M059J (cell line): ENCODE results near the gene FERMT2. TPM values are rescaled to one million over a fixed set of nuclear protein-coding genes. Genes with fewer than 3 reads are reported as not detected.
A peak's percentile ranks its signal among the peaks of the same experiment; 100 is the strongest.
"Not testable (repeated sequence)": the region's sequence is repeated elsewhere in the genome, so short reads cannot be mapped to it uniquely, and the experiment has no call there.

ENCODE experiments used
- DNase-seq: peaks from one replicate; pipeline ENCODE4 v3.0.0-alpha.2; 2012; ENCODE audit warnings: low read depth
- total RNA-seq: library from RNA; depleted of rRNA; stranded (reverse); fragments of >200 nt; shearing (Covaris generic); gene quantifications from 2 replicates; pipeline ENCODE4 v1.2.3, GENCODE V29; 2014

Gene FERMT2
- total RNA-seq, 1 experiment from 2014 or later, result 80.1 TPM

- DNase-seq, result no peak
Measured at GRCh38 chr14:52948039-52948438, 2.8 kb downstream of the FERMT2 start.

DNA sequence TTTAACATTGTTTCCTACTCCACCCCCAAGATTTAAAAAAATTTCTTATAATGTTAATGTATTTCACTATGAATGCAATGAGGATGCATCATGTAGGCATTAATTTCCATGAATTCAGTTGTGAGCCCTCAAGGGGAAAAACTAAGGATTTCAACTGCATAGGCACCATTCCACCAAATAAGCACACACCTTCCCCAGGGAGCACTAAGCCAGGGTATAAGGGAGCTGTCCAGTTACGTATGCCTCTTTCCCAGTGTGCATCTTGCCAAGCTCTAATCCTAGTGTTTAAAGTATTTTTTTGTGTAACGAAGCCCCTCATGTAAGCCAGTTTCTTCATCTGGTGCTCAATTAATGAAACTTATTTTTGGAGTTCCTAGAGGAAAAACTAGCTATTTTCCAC, 6.6 kb downstream of the FERMT2 start:
- no peak for DNase-seq

GRCh38 chr14:52939427-52939826, 11.4 kb downstream of the FERMT2 start:
- no peak for DNase-seq

GRCh38 chr14:52937869-52938268, 13.0 kb downstream of the FERMT2 start:
- DNase-seq, result no peak

- no peak for DNase-seq
Measured at GRCh38 chr14:52937306-52937705, 13.5 kb downstream of the FERMT2 start.

- no peak for DNase-seq
Measured at GRCh38 chr14:52936437-52936836, 14.4 kb downstream of the FERMT2 start.

DNA sequence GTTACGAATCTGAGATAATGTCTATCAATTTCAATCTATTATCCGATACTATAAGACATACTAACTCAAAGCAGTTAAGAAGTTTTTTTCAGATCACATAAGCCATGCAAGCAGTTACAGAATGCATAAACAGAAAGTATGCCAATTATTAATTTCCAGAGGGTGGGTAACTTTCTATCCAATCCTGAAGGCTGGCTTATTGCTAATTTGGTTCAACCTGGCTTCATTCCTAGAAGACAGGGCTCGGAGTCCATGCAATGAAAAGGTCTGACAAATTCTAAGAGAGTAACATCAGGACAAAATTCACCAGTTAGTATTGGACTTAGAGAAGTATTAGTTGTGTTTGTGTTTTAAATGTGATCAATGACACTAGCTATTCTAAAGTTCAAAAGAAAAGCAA, 15.0 kb downstream of the FERMT2 start:
- no peak for DNase-seq

GRCh38 chr14:52934762-52935161, 16.1 kb downstream of the FERMT2 start:
- DNase-seq, result no peak

DNA sequence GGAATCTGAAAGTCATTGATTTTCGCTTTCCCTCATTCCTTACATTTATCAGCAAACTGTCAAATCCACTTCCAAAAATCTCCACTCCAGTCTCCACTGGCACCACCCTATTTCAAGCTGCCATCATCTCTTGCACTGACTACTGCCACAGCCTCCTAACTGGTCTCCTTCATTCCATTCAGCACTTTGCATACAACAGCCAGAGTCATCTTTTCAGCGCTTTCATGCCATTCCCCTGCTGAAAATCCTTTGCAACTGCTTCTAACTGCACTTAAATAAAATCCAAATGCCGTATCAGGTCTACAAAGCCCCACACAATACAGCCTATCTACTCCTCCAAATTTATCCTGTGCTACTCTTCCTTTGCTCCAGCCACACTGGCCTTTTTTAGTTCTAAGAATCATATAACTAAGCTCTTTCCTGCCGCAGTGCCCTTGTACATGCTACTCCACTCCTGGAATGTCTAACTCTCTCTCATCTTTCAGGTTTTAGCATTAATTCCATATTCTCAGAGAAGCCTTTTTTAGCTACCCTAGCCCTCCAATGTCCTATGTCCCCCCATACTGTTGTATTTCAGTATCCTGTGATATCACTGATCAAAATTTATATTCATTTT, 21.6 kb downstream of the FERMT2 start:
- DNase-seq, result no peak

DNA sequence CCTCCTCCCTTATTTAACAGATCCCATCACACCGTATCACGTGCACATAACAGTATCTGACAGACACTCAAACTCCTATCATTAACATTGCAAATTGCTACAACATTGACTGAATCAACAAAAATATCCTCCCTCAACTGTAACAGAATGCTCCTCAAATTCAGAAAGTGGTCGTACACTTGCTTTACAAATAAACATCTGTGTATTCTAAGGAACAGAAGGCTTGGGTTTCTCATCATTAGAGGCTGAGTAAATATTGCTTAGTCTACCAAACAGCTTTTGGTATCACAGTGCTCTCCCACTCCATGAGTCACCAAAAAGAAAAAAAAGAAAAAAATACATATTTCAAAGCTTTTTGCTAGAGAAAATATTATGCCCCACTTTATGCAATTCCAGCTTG, 23.9 kb downstream of the FERMT2 start:
- no peak for DNase-seq

DNA sequence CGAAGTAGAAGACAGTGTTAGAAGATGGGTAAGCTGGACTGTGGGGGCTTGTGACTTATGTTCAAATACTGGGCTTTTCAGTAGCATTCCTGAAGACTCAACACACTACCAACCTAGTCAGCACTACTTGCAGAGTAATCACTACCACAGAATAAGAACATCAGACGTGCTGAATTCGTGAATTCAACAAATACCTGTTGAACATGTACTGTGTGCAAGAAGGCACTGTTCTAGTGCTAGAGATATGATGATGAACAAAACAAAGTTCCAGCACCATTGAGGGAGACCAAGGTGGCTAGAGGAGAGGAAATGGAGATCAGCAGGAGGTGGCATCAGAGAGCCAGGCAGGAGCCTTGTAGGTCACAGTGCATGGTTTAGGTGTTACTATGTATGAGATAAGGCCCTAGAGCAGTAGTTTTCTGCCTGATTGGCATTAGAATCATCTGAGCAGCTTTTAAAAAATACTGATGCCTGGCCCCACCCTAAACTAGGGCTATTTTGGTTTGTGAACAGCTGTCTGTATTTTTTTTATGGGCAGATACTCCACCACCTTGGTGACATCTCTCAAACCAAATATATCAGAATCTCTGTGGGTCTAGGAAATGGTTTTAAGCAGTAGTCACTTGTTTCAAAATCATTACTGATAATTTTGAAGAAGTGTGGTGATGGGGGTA, 26.8 kb downstream of the FERMT2 start:
- peak; percentile 43 for DNase-seq

DNA sequence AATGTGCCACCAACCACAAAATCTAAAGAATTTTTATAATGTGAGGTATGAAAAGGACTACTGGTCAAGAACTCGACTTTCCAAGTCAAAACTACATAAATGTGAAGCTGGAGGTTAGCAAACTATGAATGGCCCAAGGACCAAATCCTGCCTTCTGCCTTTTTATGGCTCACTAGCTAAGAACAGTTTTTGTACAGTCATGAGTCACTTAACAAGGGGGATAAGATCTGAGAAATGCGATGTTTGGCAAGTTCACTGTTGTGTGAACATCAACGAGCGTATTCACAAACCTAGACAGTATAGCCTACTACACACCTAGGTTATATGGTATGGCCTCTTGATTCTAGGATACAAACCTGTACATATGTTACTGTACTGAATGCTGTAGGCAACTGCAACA, 28.2 kb downstream of the FERMT2 start:
- DNase-seq, result peak; percentile 81

DNA sequence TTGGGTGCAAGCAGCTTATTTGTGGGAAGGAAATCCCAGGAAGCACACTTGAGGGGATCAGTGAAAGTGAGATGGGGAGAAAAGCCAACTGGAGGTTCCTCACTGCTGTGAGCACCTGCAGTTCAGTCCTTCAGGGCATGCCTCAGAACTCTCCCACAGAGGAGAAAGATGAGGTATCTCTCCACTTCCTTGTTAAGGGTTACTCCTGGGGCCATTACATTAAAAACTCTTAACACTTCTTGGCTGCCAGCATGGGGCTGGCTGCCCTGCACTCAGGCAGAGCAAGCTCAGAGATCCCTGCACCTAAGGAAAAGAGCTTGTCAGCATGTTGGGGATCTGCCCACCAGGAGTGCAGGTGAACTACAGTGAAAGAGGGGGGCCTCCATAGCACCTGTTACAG, 28.8 kb downstream of the FERMT2 start:
- DNase-seq, result peak; percentile 23

- not testable (repeated sequence) for DNase-seq
Measured at GRCh38 chr14:52920411-52920810, 30.4 kb downstream of the FERMT2 start.

GRCh38 chr14:52919971-52920370, 30.9 kb downstream of the FERMT2 start:
- no peak for DNase-seq

- DNase-seq, result peak; percentile 73
Measured at GRCh38 chr14:52918486-52918885, 32.4 kb downstream of the FERMT2 start.

- no peak for DNase-seq
Measured at GRCh38 chr14:52917735-52918134, 33.1 kb downstream of the FERMT2 start.

- DNase-seq, result no peak
Measured at GRCh38 chr14:52914295-52914694, 36.6 kb downstream of the FERMT2 start.

DNA sequence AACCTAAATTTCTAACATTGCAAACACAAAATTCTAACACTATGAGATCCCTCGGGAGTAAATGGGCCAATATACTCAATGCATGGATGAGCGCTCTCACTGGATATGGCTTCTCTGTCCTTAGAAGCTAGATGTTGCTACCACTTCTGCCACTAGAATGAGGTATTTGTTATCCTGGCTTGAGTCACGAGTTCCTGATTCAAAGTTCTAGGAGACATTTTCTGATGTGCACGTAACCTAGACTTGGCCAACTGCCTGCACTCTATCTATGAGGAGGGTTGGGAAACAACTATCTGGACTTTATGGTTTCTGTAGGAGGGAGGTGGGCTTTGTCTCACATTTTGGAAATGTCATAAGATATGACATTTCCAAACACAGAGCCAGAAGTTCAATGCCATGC, 37.6 kb downstream of the FERMT2 start:
- DNase-seq, result no peak

- no peak for DNase-seq
Measured at GRCh38 chr14:52911904-52912303, 38.9 kb downstream of the FERMT2 start.

- DNase-seq, result no peak
Measured at GRCh38 chr14:52910572-52910971, 40.3 kb downstream of the FERMT2 start.

- peak; percentile 21 for DNase-seq
Measured at GRCh38 chr14:52907949-52908348, 42.9 kb downstream of the FERMT2 start.

DNA sequence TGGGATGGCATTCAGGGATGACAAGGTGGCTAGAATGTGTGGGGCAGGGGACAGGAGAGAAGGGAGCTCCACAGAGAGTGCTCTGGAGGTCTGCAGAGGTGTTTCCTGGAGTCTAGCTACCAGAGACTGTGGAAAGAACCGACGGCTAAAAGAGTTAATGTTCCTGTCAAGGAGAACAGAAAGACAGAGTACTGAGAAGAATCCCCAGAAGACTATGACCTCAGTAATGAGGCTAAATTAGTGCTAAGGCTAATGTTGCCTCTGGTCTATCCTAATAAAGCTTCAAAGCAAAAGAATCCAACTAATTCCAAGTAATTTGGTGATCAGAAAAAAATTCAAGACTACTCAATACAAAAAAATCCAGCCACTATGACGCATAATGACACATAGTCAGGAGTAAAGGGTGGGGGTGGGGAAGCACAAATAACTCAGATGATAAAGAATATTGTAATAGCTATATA, 44.7 kb downstream of the FERMT2 start:
- DNase-seq, result peak; percentile 87
